ENCODE measurements around the gene MTM1.

- TF ChIP-seq CTCF (IDR thresholded peaks at IDR 0.05; ENCODE audit: insufficient read depth, low read length, poor library complexity, severe bottlenecking): no peak
- no peak for TF ChIP-seq EZH2phosphoT487 (conservative IDR thresholded peaks at IDR 0.05; ENCODE audit: low read length)
Observed at GRCh38 chrX:150594584-150594983, 26.2 kb downstream of the MTM1 start.

Data from SU-DHL-6 (cell line).